DMS114 treated with DMSO at 0.1 percent for 48 hours (cell line): Measurements from ENCODE around the gene UGP2.
"Not testable (repeated sequence)": the region's sequence is repeated elsewhere in the genome, so short reads cannot be mapped to it uniquely, and the experiment has no call there.

Experiments used
- DNase-seq: peaks from one replicate; lab custom pipeline; 2025; ENCODE audit not compliant: unreplicated experiment; lab: John Stamatoyannopoulos, UW

Gene UGP2

GRCh38 chr2:63840081-63840784 lies 1.5 kb upstream of the UGP2 start:
- no peak for DNase-seq

- peak; percentile 94 for DNase-seq
Observed at GRCh38 chr2:63840785-63841253, 877 bp upstream of the UGP2 start.

GRCh38 chr2:63842149-63843061 lies 709 bp downstream of the UGP2 start:
- no peak for DNase-seq

GRCh38 chr2:63843093-63843492 lies 1.4 kb downstream of the UGP2 start:
- no peak for DNase-seq

GRCh38 chr2:63843791-63844190 lies 2.1 kb downstream of the UGP2 start:
- DNase-seq: no peak

GRCh38 chr2:63844616-63845015 lies 2.9 kb downstream of the UGP2 start:
- no peak for DNase-seq

- no peak for DNase-seq
Observed at GRCh38 chr2:63845866-63846265, 4.2 kb downstream of the UGP2 start.

GRCh38 chr2:63846487-63846886 lies 4.8 kb downstream of the UGP2 start:
- no peak for DNase-seq

- DNase-seq: not testable (repeated sequence)
Observed at GRCh38 chr2:63847571-63847970, 5.9 kb downstream of the UGP2 start.

GRCh38 chr2:63849381-63850203 lies 7.9 kb downstream of the UGP2 start:
- DNase-seq: peak; percentile 23

- DNase-seq: no peak
Observed at GRCh38 chr2:63850204-63850571, 8.5 kb downstream of the UGP2 start.

- no peak for DNase-seq
Observed at GRCh38 chr2:63850649-63851048, 9.0 kb downstream of the UGP2 start.

- no peak for DNase-seq
Observed at GRCh38 chr2:63851691-63852311, 10.1 kb downstream of the UGP2 start.

GRCh38 chr2:63853527-63854310 lies 12.0 kb downstream of the UGP2 start:
- DNase-seq: no peak

GRCh38 chr2:63855418-63856302 lies 14.0 kb downstream of the UGP2 start:
- DNase-seq: no peak

- no peak for DNase-seq
Observed at GRCh38 chr2:63856303-63856603, 14.6 kb downstream of the UGP2 start.

GRCh38 chr2:63858291-63858690 lies 16.6 kb downstream of the UGP2 start:
- no peak for DNase-seq

- peak; percentile 28 for DNase-seq
Observed at GRCh38 chr2:63861220-63861822, 19.6 kb downstream of the UGP2 start.

- no peak for DNase-seq
Observed at GRCh38 chr2:63862806-63863205, 21.1 kb downstream of the UGP2 start.
